ENCODE measurements around the gene LRRC9. TPM values are rescaled to one million over a fixed set of nuclear protein-coding genes. Genes with fewer than 3 reads are reported as not detected.

LRRC9 gene
- total RNA-seq, 6 donors from 2014 or later, result 0.30 TPM; not detected in 5

DNA sequence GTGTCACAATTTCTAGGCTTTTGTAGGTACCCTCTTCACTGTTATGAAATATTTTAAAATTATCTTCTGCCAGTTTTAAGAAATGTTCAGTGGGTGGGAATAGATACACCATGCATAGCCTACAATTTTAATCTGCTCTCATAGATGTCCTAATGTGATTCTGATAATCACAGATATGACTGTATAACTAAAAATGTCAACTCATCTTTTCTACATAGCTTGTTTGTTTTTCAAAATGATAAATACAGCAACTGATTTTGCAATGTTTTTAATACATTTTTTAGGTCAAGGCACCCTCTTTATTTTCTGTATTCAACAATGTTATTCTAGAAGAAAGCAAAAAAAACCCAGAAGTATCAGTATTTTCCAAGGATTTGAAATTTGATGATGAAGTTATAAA is 61.6 kb downstream of the LRRC9 start:
- no peaks in the 10 kb centered on the region for H3K27me3 ChIP-seq
- H3K4me3 ChIP-seq, result no peak overlapping the region
- H3K36me3 ChIP-seq, result no peaks in the 10 kb centered on the region
- H3K9me3 ChIP-seq, result no peaks in the 10 kb centered on the region
- DNase-seq, result no peak
- no peak for TF ChIP-seq EP300 (IDR thresholded peaks at IDR 0.05)
- no peak for TF ChIP-seq POLR2A (IDR thresholded peaks at IDR 0.05)
- TF ChIP-seq CTCF (IDR thresholded peaks at IDR 0.05), result no peak
- no peak for ATAC-seq (ENCODE audit: low FRiP score in 2 of 2)
- H3K27ac ChIP-seq, result no peak overlapping the region
- H3K4me1 ChIP-seq, result no peaks in the 10 kb centered on the region

GRCh38 chr14:59983048-59983447 is 63.1 kb downstream of the LRRC9 start:
- no peak overlapping the region for H3K4me3 ChIP-seq
- no peaks in the 10 kb centered on the region for H3K36me3 ChIP-seq
- no peak for TF ChIP-seq EP300 (IDR thresholded peaks at IDR 0.05)
- no peak for TF ChIP-seq POLR2A (IDR thresholded peaks at IDR 0.05)
- no peak for TF ChIP-seq CTCF (IDR thresholded peaks at IDR 0.05)
- TF ChIP-seq POLR2AphosphoS5 (IDR thresholded peaks at IDR 0.05), result no peak
- no peaks in the 10 kb centered on the region for H3K27me3 ChIP-seq
- ATAC-seq (ENCODE audit: low FRiP score in 2 of 2) (no peak), DNase-seq (no peak)
- no peaks in the 10 kb centered on the region for H3K4me1 ChIP-seq
- H3K27ac ChIP-seq, result no peak overlapping the region
- H3K9me3 ChIP-seq, result no peaks in the 10 kb centered on the region

DNA sequence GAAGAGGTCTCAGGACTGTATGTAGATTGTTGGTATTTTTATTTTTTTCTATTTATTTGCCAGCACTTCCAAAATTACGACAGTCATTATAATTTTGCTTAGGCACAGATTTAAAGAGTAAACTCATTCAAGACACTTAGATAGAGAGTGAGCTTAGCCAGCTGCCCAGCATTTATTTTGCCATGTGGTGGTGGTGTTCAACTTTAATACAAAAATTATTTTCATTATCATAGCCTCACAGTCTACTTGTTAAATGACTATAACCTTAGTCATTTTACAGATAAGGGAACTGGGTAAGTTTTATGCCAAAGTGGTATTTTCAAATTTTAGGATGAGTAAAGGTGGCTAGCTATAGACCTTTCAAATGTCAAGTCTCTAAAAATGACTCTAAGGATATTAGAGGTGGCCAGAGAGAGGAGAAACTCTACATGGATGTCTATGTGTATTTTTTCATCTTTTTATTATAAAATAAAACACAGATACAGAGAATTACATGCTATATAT is 66.7 kb downstream of the LRRC9 start:
- Histone ChIP-seq H3K27me3 (no peaks in the 10 kb centered on the region), H3K4me1 (no peaks in the 10 kb centered on the region), H3K4me3 (no peak overlapping the region), H3K27ac (no peak overlapping the region), H3K9me3 (no peaks in the 10 kb centered on the region), H3K36me3 (no peaks in the 10 kb centered on the region)
- ATAC-seq (ENCODE audit: low FRiP score in 2 of 2), result no peak
- TF ChIP-seq POLR2AphosphoS5 (IDR thresholded peaks at IDR 0.05) (no peak), POLR2A (IDR thresholded peaks at IDR 0.05) (no peak), CTCF (IDR thresholded peaks at IDR 0.05) (no peak), EP300 (IDR thresholded peaks at IDR 0.05) (no peak)
- no peak for DNase-seq
- WGBS, 2 donors, result 74 to 75% methylated on average over 1 of the region's 1 CpG

GRCh38 chr14:59997449-59997848 is 77.5 kb downstream of the LRRC9 start:
- H3K27me3 ChIP-seq, result no peaks in the 10 kb centered on the region
- no peaks in the 10 kb centered on the region for H3K9me3 ChIP-seq
- no peak for DNase-seq
- TF ChIP-seq CTCF (IDR thresholded peaks at IDR 0.05), result no peak
- no peak overlapping the region for H3K27ac ChIP-seq
- no peak overlapping the region for H3K4me3 ChIP-seq
- ATAC-seq (ENCODE audit: low FRiP score in 2 of 2), result no peak
- no peaks in the 10 kb centered on the region for H3K4me1 ChIP-seq
- H3K36me3 ChIP-seq, result no peaks in the 10 kb centered on the region

- TF ChIP-seq POLR2AphosphoS5 (IDR thresholded peaks at IDR 0.05) (no peak), CTCF (IDR thresholded peaks at IDR 0.05) (no peak), POLR2A (IDR thresholded peaks at IDR 0.05) (no peak), EP300 (IDR thresholded peaks at IDR 0.05) (no peak)
- no peaks in the 10 kb centered on the region for H3K36me3 ChIP-seq
- no peaks in the 10 kb centered on the region for H3K4me1 ChIP-seq
- DNase-seq (no peak), ATAC-seq (ENCODE audit: low FRiP score in 2 of 2) (no peak)
- no peaks in the 10 kb centered on the region for H3K9me3 ChIP-seq
- no peaks in the 10 kb centered on the region for H3K27me3 ChIP-seq
- no peak overlapping the region for H3K27ac ChIP-seq
- no peak overlapping the region for H3K4me3 ChIP-seq
These were observed 78.0 kb downstream of the LRRC9 start for GRCh38 chr14:59997966-59998365.

All from upper lobe of left lung (tissue), 6 donors.